GM12878 (cell line): Measurements from ENCODE around the gene ETFRF1. TPM values are rescaled to one million over a fixed set of nuclear protein-coding genes. Genes with fewer than 3 reads are reported as not detected.
A peak's percentile ranks its signal among the peaks of the same experiment; 100 is the strongest.

Source experiments
- E2F4 ChIP-seq: IDR thresholded peaks from 2 replicates; pipeline ENCODE4 v1.6.1; 2012; ENCODE audit warnings: low read depth, low read length, improper control_type of control experiment
- ELK1 ChIP-seq: IDR thresholded peaks from 2 replicates; pipeline ENCODE4 v1.6.1; 2012; ENCODE audit warnings: low read depth, low read length, improper control_type of control experiment
- FOXM1 ChIP-seq: IDR thresholded peaks from 2 replicates; pipeline ENCODE4 v1.6.1; 2012; ENCODE audit warnings: low read depth, mild to moderate bottlenecking, inconsistent platforms, low read length, moderate library complexity
- MEF2B ChIP-seq: fragments of 450-650 bp; IDR thresholded peaks from 2 replicates; pipeline ENCODE4 v1.6.1; 2018; ENCODE audit warnings: mild to moderate bottlenecking, moderate library complexity; ENCODE audit not compliant: partially characterized antibody, poor library complexity, severe bottlenecking
- SMARCA5 ChIP-seq: fragments of 450-650 bp; IDR thresholded peaks from 2 replicates; pipeline ENCODE4 v1.6.1; 2017; ENCODE audit warnings: mild to moderate bottlenecking
- STAT1 ChIP-seq: fragments of 450-650 bp; conservative IDR thresholded peaks from 2 replicates; pipeline ENCODE4 v1.6.1; 2014; ENCODE audit warnings: antibody characterized with exemption, mild to moderate bottlenecking
- USF1 ChIP-seq: IDR thresholded peaks from 2 replicates; pipeline ENCODE4 v1.6.1; 2011; ENCODE audit warnings: borderline replicate concordance, low read depth, mild to moderate bottlenecking, moderate library complexity, mixed read lengths, low read length; ENCODE audit not compliant: insufficient read depth; ENCODE audit errors: extremely low read length
- ZBTB11 ChIP-seq: fragments of 450-650 bp; formaldehyde crosslinking; IDR thresholded peaks from 2 replicates; pipeline ENCODE4 v1.5.0; 2022; ENCODE audit warnings: mild to moderate bottlenecking, missing genetic modification characterization
- ZBTB4 ChIP-seq: fragments of 450-650 bp; formaldehyde crosslinking; IDR thresholded peaks from 2 replicates; pipeline ENCODE4 v1.4.0; 2022; ENCODE audit warnings: mild to moderate bottlenecking, moderate library complexity
- ZBTB40 ChIP-seq: fragments of 450-650 bp; IDR thresholded peaks from 2 replicates; pipeline ENCODE4 v1.6.1; 2016; ENCODE audit warnings: mild to moderate bottlenecking, moderate library complexity, borderline replicate concordance
- polyA plus RNA-seq, 11 experiments: library from polyadenylated mRNA; depleted of rRNA in 4 of 11; unstranded in 6 of 11; stranded (reverse) in 5 of 11; fragments of >200 nt; fragmentation: Nextera tagmentation in 4 of 11; fragmentation: Illumina TruSeq in 1 of 11; extraction: Ambion mirVana in 4 of 11; extraction: Trizol in 1 of 11; gene quantifications; 1 replicate in 1 of 11; 2 replicates in 10 of 11; pipeline versions ENCODE4 v1.2.1 to v1.2.3, GENCODE V29; 2011 to 2016; ENCODE audit warnings: inconsistent platforms in 2 of 11, missing spikeins in 2 of 11, low read depth in 1 of 11
- total RNA-seq, 4 experiments: library from RNA; depleted of rRNA in 3 of 4; stranded (reverse); fragments of >200 nt in 3 of 4; fragmentation: Illumina TruSeq in 1 of 4; extraction: Trizol in 1 of 4; gene quantifications; 2 replicates each; pipeline versions ENCODE4 v1.2.1 to v1.2.3, GENCODE V29; 2013 to 2021

The ETFRF1 gene
- total and polyA plus RNA-seq, 10 of the 15 experiments (the other 5 are each of a cell fraction or from before 2014, with no cell fraction given), result 9.9 to 59.6 (median 26.2) TPM

GRCh38 chr12:25195056-25195971 lies at the start of gene ETFRF1, which contains the start of gene DNAI7 (continued):
- no peak for TF ChIP-seq ZBTB11 (CRISPR knock-in tag)
- TF ChIP-seq ZBTB4, result no peak
- no peak for TF ChIP-seq MEF2B
- no peak for TF ChIP-seq ELK1
- TF ChIP-seq FOXM1, result 0 out of 2 replicates have a peak, but pooled peaks have one; percentile 40
- TF ChIP-seq SMARCA5, result no peak
- TF ChIP-seq ZBTB40, result peak; percentile 59; the same call in 1 of the 2 replicates
- TF ChIP-seq E2F4, result no peak
- TF ChIP-seq USF1, result no peak
- TF ChIP-seq STAT1, result no peak
